Skeletal muscle satellite cell (primary cell): Measurements from ENCODE around the gene PPM1N.

Experiments
- H3K27me3 ChIP-seq: 2 replicates; pipeline ENCODE4 v1.7.0; 2013; ENCODE audit warnings: low read length; ENCODE audit not compliant: control insufficient read depth, insufficient read depth
- H3K36me3 ChIP-seq: 2 replicates; pipeline ENCODE4 v1.7.0; 2013; ENCODE audit warnings: mild to moderate bottlenecking, control low read depth, low read length; ENCODE audit not compliant: insufficient read depth
- H3K4me1 ChIP-seq: 2 replicates; pipeline ENCODE4 v1.7.0; 2013; ENCODE audit warnings: low read length; ENCODE audit not compliant: control insufficient read depth, insufficient read depth
- H3K4me2 ChIP-seq: 2 replicates; pipeline ENCODE4 v1.7.0; 2013; ENCODE audit warnings: mild to moderate bottlenecking, low read length
- H3K4me3 ChIP-seq: 2 replicates; pipeline ENCODE4 v1.7.0; 2013; ENCODE audit warnings: low read length
- H3K9ac ChIP-seq: 2 replicates; pipeline ENCODE4 v1.7.0; 2013; ENCODE audit warnings: mild to moderate bottlenecking, low read depth, low read length, moderate library complexity
- H3K9me3 ChIP-seq: replicated peaks from 2 replicates; pipeline ENCODE4 v1.7.0; 2013; ENCODE audit warnings: mild to moderate bottlenecking, control low read depth, low read length

The PPM1N gene

GRCh38 chr19:45527731-45528130 lies 29.5 kb downstream of the PPM1N start:
- H3K9ac ChIP-seq = no peak overlapping the region
- no peaks in the 10 kb centered on the region for H3K9me3 ChIP-seq
- H3K36me3 ChIP-seq = peaks cover 55% of the 10 kb centered on the region
- H3K4me3 ChIP-seq = no peak overlapping the region
- H3K4me1 ChIP-seq = peaks cover 7% of the 10 kb centered on the region
- H3K4me2 ChIP-seq = no peak overlapping the region
- no peaks in the 10 kb centered on the region for H3K27me3 ChIP-seq

- H3K27me3 ChIP-seq = no peaks in the 10 kb centered on the region
- H3K9ac ChIP-seq = no peak overlapping the region
- H3K36me3 ChIP-seq = peaks cover 52% of the 10 kb centered on the region
- peaks cover 4% of the 10 kb centered on the region for H3K4me1 ChIP-seq
- no peak overlapping the region for H3K4me2 ChIP-seq
- no peak overlapping the region for H3K4me3 ChIP-seq
- no peaks in the 10 kb centered on the region for H3K9me3 ChIP-seq
Observed at GRCh38 chr19:45528149-45528743, 30.0 kb downstream of the PPM1N start.

DNA sequence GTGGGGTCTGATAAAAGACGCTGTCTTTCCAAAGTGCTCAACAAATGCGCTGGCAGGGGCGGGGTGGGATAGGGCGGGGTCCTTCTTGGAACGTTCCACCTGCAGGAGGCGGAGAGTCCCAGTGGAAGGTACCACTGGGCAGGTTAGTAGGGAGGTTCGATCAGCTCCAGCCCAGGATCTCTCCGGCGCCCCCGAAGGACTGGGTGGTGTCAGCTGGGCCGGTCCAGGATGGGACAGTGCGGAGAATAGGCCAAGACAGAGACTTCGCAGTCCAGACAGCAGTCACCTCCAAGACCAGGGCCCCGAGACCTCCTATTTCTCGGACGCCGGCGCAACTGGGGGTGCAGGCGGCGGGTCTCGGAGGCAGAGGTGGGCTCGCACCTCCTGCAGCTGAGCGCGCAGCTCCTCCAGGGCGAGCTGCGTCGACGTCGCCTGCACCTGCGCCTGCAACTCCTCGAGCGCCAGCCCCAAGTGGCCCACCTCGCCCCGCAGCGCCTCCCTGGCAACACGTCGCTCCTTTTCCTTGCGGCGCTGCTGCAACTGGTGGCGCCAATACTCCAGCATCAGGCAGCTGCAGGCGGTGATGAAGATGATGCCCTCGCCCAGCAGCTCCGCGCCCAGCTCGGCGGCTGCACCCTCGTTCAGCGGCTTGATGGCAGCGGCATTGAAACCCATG lies 30.6 kb downstream of the PPM1N start:
- H3K4me2 ChIP-seq = no peak overlapping the region
- H3K9ac ChIP-seq = no peak overlapping the region
- peaks cover 47% of the 10 kb centered on the region for H3K36me3 ChIP-seq
- H3K4me1 ChIP-seq = no peaks in the 10 kb centered on the region
- no peaks in the 10 kb centered on the region for H3K27me3 ChIP-seq
- H3K4me3 ChIP-seq = no peak overlapping the region
- no peaks in the 10 kb centered on the region for H3K9me3 ChIP-seq

DNA sequence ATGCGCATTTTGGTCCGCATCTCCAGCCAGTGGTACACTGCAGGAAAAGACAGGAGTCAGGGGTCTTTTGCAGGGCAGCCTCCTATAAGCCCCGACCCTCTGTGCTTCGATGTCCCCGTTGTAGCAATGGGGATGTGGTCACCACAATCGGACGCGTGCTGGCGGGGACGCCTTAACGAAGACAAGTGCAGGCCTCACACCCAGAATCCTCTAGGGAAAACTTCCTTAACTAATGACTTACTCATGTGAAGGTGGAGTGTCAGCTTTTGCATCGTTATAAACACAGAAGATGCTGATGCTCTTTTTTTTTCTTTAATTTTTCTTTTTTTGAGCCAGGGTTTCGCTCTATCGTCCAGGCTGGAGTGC lies 31.2 kb downstream of the PPM1N start:
- H3K9me3 ChIP-seq = no peaks in the 10 kb centered on the region
- no peaks in the 10 kb centered on the region for H3K4me1 ChIP-seq
- no peaks in the 10 kb centered on the region for H3K27me3 ChIP-seq
- peaks cover 42% of the 10 kb centered on the region for H3K36me3 ChIP-seq
- no peak overlapping the region for H3K4me3 ChIP-seq
- H3K4me2 ChIP-seq = no peak overlapping the region
- H3K9ac ChIP-seq = no peak overlapping the region

GRCh38 chr19:45531349-45531748 lies 33.1 kb downstream of the PPM1N start:
- H3K4me1 ChIP-seq = no peaks in the 10 kb centered on the region
- H3K9ac ChIP-seq = no peak overlapping the region
- peaks cover 22% of the 10 kb centered on the region for H3K36me3 ChIP-seq
- no peaks in the 10 kb centered on the region for H3K9me3 ChIP-seq
- no peak overlapping the region for H3K4me2 ChIP-seq
- no peak overlapping the region for H3K4me3 ChIP-seq
- H3K27me3 ChIP-seq = no peaks in the 10 kb centered on the region

- H3K27me3 ChIP-seq = no peaks in the 10 kb centered on the region
- no peak overlapping the region for H3K4me3 ChIP-seq
Observed at GRCh38 chr19:45539459-45539858, 41.2 kb downstream of the PPM1N start.

DNA sequence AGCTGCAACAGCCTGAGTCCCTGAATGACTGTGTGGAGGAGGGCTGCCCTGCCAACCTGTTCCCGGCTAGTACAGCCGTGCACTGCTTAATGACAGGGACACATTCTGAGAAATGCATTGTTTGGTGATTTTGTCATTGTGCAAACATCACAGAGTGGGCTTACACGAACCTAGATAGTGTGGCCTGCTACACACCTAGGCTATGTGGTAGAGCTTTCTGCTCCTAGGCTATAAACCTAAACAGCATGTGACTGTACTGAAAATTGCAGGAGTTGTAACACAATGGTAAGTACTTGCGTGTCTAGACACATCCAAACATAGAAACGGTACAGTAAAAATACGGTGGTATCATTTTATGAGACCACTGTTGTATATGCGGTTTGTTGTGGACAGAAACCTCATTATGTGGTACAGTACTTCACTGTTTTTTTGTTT lies 44.0 kb downstream of the PPM1N start:
- Histone ChIP-seq H3K27me3 (no peaks in the 10 kb centered on the region), H3K36me3 (no peaks in the 10 kb centered on the region), H3K4me2 (no peak overlapping the region), H3K9me3 (no peaks in the 10 kb centered on the region), H3K4me1 (peaks cover 5% of the 10 kb centered on the region), H3K4me3 (no peak overlapping the region), H3K9ac (no peak overlapping the region)

More at GRCh38 chr19:45539459-45539858, 41.2 kb downstream of the PPM1N start:
- H3K36me3 ChIP-seq = no peaks in the 10 kb centered on the region
- H3K4me1 ChIP-seq = peaks cover 5% of the 10 kb centered on the region
- H3K4me2 ChIP-seq = no peak overlapping the region
- no peak overlapping the region for H3K9ac ChIP-seq
- H3K9me3 ChIP-seq = no peaks in the 10 kb centered on the region

GRCh38 chr19:45547211-45547770 lies 49.0 kb downstream of the PPM1N start:
- no peak overlapping the region for H3K9ac ChIP-seq
- H3K27me3 ChIP-seq = no peaks in the 10 kb centered on the region
- no peak overlapping the region for H3K4me3 ChIP-seq
- no peaks in the 10 kb centered on the region for H3K36me3 ChIP-seq
- no peak overlapping the region for H3K4me2 ChIP-seq
- no peaks in the 10 kb centered on the region for H3K9me3 ChIP-seq
- peaks cover 7% of the 10 kb centered on the region for H3K4me1 ChIP-seq

GRCh38 chr19:45547965-45548609 lies 49.8 kb downstream of the PPM1N start:
- H3K9me3 ChIP-seq = no peaks in the 10 kb centered on the region
- H3K4me1 ChIP-seq = peaks cover 7% of the 10 kb centered on the region
- H3K9ac ChIP-seq = no peak overlapping the region
- no peak overlapping the region for H3K4me3 ChIP-seq
- no peaks in the 10 kb centered on the region for H3K27me3 ChIP-seq
- H3K4me2 ChIP-seq = peak overlapping the region; percentile 41
- H3K36me3 ChIP-seq = peaks cover 4% of the 10 kb centered on the region
